22Rv1 (cell line): ENCODE data around the gene RRAS2.

ENCODE experiments used
- CTCF ChIP-seq: fragments of 450-650 bp; IDR thresholded peaks from 2 replicates; pipeline ENCODE4 v1.5.1; 2017; ENCODE audit warnings: mild to moderate bottlenecking
- ZFX ChIP-seq: fragments of 450-650 bp; IDR thresholded peaks from 2 replicates; pipeline ENCODE4 v1.6.1; 2017; ENCODE audit warnings: antibody characterized with exemption, borderline replicate concordance

DNA sequence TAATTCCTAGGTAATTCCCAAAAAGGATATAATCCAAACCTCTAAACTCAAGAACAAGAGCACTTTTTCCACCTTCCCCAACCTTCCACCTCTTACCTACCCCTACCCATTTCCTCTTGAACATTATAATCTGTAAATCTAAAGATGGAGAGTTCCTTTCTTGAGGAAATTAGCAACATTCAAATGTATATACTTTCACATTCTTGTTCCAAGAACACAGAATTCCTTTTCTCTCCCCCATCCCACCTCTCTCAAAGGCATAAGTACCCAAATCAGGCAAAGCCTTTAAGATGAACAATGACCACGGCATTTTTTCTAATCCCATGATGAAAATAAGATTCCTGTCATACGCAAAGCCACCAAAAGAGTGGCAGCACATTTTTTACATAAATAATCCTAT is 18.3 kb downstream of the RRAS2 start:
- TF ChIP-seq CTCF (no peak), ZFX (no peak)
